Endothelial cell of umbilical vein (primary cell): ENCODE data around the gene MACROD2. TPM values are rescaled to one million over a fixed set of nuclear protein-coding genes. Genes with fewer than 3 reads are reported as not detected.

Source experiments
- BruUV-seq: library from RNA; stranded (reverse); fragments of 400-500 nt; replicated peaks from 2 replicates; lab custom pipeline; 2021; lab: Mats Ljungman, UMichigan
- CTCF ChIA-PET: fragments of 300-600, 350-600 bp; sonication (Branson Sonifier 250); formaldehyde crosslinking; loops from one replicate; lab custom pipeline; 2021; ENCODE audit warnings: antibody characterized with exemption, inconsistent platforms; lab: Charles Lee
- POLR2A ChIA-PET: fragments of 300-600, 350-600 bp; sonication (Branson Sonifier 250); formaldehyde crosslinking; loops from one replicate; lab custom pipeline; 2021; ENCODE audit warnings: antibody characterized with exemption, inconsistent platforms; lab: Charles Lee
- DNase-seq: peaks from one replicate; pipeline ENCODE4 v3.0.0-alpha.2; 2011; ENCODE audit warnings: low read depth, low spot score
- FAIRE-seq: peaks from 2 replicates; lab custom pipeline; 2011; peaks lifted over from hg19 to GRCh38; lab: Jason Lieb, UNC
- H2AFZ ChIP-seq: 2 replicates; pipeline ENCODE4 v1.6.0; 2012; ENCODE audit warnings: low read depth, low read length, control low read depth, inconsistent platforms
- H3K27ac ChIP-seq: 2 replicates; pipeline ENCODE4 v1.5.1; 2011; ENCODE audit warnings: low read depth, mild to moderate bottlenecking, control low read depth, low read length, moderate library complexity; ENCODE audit not compliant: insufficient read depth
- H3K27me3 ChIP-seq, 2 experiments: 2 replicates each; pipeline versions ENCODE4 v1.6.0 to v1.6.1; 2011; ENCODE audit warnings: low read length in 2 of 2, mixed read lengths in 1 of 2; ENCODE audit not compliant: control insufficient read depth in 2 of 2, insufficient read depth in 2 of 2
- H3K36me3 ChIP-seq, 2 experiments: 2 replicates in 1 of 2; 3 replicates in 1 of 2; pipeline ENCODE4 v1.5.1; 2011; ENCODE audit warnings: low read length in 2 of 2, mild to moderate bottlenecking in 1 of 2, moderate library complexity in 1 of 2; ENCODE audit not compliant: control insufficient read depth in 2 of 2, insufficient read depth in 2 of 2; ENCODE audit errors: extremely low read depth in 1 of 2
- H3K4me1 ChIP-seq: 3 replicates; pipeline ENCODE4 v1.5.1; 2011; ENCODE audit warnings: mild to moderate bottlenecking, low read length; ENCODE audit not compliant: control insufficient read depth, insufficient read depth; ENCODE audit errors: extremely low read depth
- H3K4me2 ChIP-seq: 2 replicates; pipeline ENCODE4 v1.6.1; 2011; ENCODE audit warnings: low read length, control low read depth, mixed read lengths; ENCODE audit not compliant: insufficient read depth
- H3K4me3 ChIP-seq, 3 experiments: fragments of 200-600 bp in 1 of 3; sonication (generic), shearing (Covaris generic) in 1 of 3; replicated peaks in 1 of 3; 2 replicates each; pipeline ENCODE4 v1.5.1; 2011 to 2016; ENCODE audit warnings: control low read depth in 3 of 3, low read length in 3 of 3, mild to moderate bottlenecking in 2 of 3, inconsistent platforms in 1 of 3, low read depth in 1 of 3, moderate library complexity in 1 of 3; ENCODE audit not compliant: insufficient read depth in 1 of 3
- H3K79me2 ChIP-seq: 2 replicates; pipeline ENCODE4 v1.6.0; 2012; ENCODE audit warnings: low read length, inconsistent platforms; ENCODE audit not compliant: control insufficient read depth, insufficient read depth
- H3K9ac ChIP-seq: replicated peaks from 2 replicates; pipeline ENCODE3; 2011; ENCODE audit warnings: low read length, control low read depth; ENCODE audit not compliant: insufficient read depth; ENCODE audit errors: extremely low read depth
- H3K9me1 ChIP-seq: replicated peaks from 3 replicates; pipeline ENCODE4 v1.6.0; 2011; ENCODE audit warnings: mild to moderate bottlenecking, low read length; ENCODE audit not compliant: control insufficient read depth, insufficient read depth; ENCODE audit errors: extremely low read depth
- H3K9me3 ChIP-seq: replicated peaks from 2 replicates; pipeline ENCODE4 v1.5.1; 2012; ENCODE audit warnings: low read length, inconsistent platforms; ENCODE audit not compliant: control insufficient read depth, insufficient read depth
- H4K20me1 ChIP-seq: replicated peaks from 2 replicates; pipeline ENCODE3; 2011; ENCODE audit warnings: mild to moderate bottlenecking, low read length; ENCODE audit not compliant: control insufficient read depth, insufficient read depth; ENCODE audit errors: extremely low read depth
- EZH2 ChIP-seq: IDR thresholded peaks from 2 replicates; pipeline ENCODE4 v1.6.1; 2012; ENCODE audit warnings: borderline replicate concordance, low read depth, mild to moderate bottlenecking, moderate library complexity, low read length, inconsistent platforms; ENCODE audit not compliant: severe bottlenecking
- FOS ChIP-seq: IDR thresholded peaks from 2 replicates; pipeline ENCODE4 v1.6.1; 2011; ENCODE audit warnings: mild to moderate bottlenecking, low read length, moderate library complexity, borderline replicate concordance; ENCODE audit not compliant: insufficient read depth
- GATA2 ChIP-seq: IDR thresholded peaks from 2 replicates; pipeline ENCODE4 v1.7.0; 2011; ENCODE audit warnings: low read depth, mild to moderate bottlenecking, moderate library complexity, mixed read lengths, low read length; ENCODE audit not compliant: insufficient read length, insufficient read depth
- JUN ChIP-seq: IDR thresholded peaks from 2 replicates; pipeline ENCODE4 v1.6.1; 2011; ENCODE audit warnings: borderline replicate concordance, low read depth; ENCODE audit not compliant: insufficient read length, insufficient read depth
- MAX ChIP-seq: IDR thresholded peaks from 2 replicates; pipeline ENCODE4 v1.6.1; 2011; ENCODE audit not compliant: insufficient read depth, insufficient read length
- MYC ChIP-seq: IDR thresholded peaks from one replicate; pipeline ENCODE4 v1.6.1; 2011; ENCODE audit warnings: mild to moderate bottlenecking, low read depth, low read length
- POLR2A ChIP-seq: IDR thresholded peaks from 2 replicates; pipeline ENCODE4 v1.6.1; 2012; ENCODE audit warnings: low read depth, mild to moderate bottlenecking, control low read depth, low read length
- POLR2AphosphoS5 ChIP-seq: IDR thresholded peaks from 2 replicates; pipeline ENCODE4 v1.6.1; 2012; ENCODE audit warnings: low read depth, mild to moderate bottlenecking, control low read depth, low read length, moderate library complexity; ENCODE audit not compliant: insufficient read depth
- dilution Hi-C: fragments of 300-500 bp; cut with MboI; formaldehyde crosslinking; loops from one replicate; pipeline ENCODE4 v1.15.0; 2019; ENCODE audit warnings: low sequenced_read_pairs; ENCODE audit not compliant: extremely low pct_ligation_motif_present
- intact Hi-C: fragments of 100-400 bp; cut with micrococcal nuclease; formaldehyde crosslinking; loops from one replicate; pipeline ENCODE4 v1.10.0; 2022
- polyA plus RNA-seq, 4 experiments: library from polyadenylated mRNA; depleted of rRNA in 3 of 4; stranded (reverse) in 3 of 4; unstranded in 1 of 4; fragments of >200 nt; gene quantifications; 2 replicates each; pipeline versions ENCODE4 v1.2.1 to v1.2.3, GENCODE V29; 2011 to 2012; ENCODE audit warnings: missing spikeins in 1 of 4
- total RNA-seq: library from RNA; stranded (reverse); gene quantifications from 2 replicates; pipeline ENCODE4 v1.2.3, GENCODE V29; 2021
- TF ChIP-seq, protein P1 (sequence below), 2 donors: IDR thresholded peaks; 1 replicate in 1 of 2; 2 replicates in 1 of 2; pipeline ENCODE4 v1.5.1; 2011; ENCODE audit warnings: low read length in 2 of 2, mild to moderate bottlenecking in 2 of 2, moderate library complexity in 2 of 2, control low read depth in 1 of 2, inconsistent platforms in 1 of 2, low read depth in 1 of 2; ENCODE audit not compliant: insufficient read depth in 1 of 2; ENCODE audit errors: extremely low read depth in 1 of 2

The MACROD2 gene
- total and polyA plus RNA-seq, 2 donors (not counting 3 experiments of a cell fraction or from before 2014, with no cell fraction given): 0.11 to 0.73 TPM

- no peak overlapping the region for H3K4me2 ChIP-seq
- FAIRE-seq: no peak
- no TSS peak for BruUV-seq
- H3K36me3 ChIP-seq: no peaks in the 10 kb centered on the region
- H2AFZ ChIP-seq: no peak overlapping the region
- H3K79me2 ChIP-seq: no peaks in the 10 kb centered on the region
- no peaks in the 10 kb centered on the region for H3K9me1 ChIP-seq
- intact Hi-C loops: no loop called here
- no peaks in the 10 kb centered on the region for H3K4me1 ChIP-seq
- CTCF ChIA-PET: no interaction called here
- H4K20me1 ChIP-seq: no peaks in the 10 kb centered on the region
- TF ChIP-seq GATA2 (no peak), MAX (no peak), POLR2AphosphoS5 (no peak), MYC (no peak), FOS (no peak), EZH2 (no peak), POLR2A (no peak), JUN (no peak)
- TF ChIP-seq, protein P1, sequence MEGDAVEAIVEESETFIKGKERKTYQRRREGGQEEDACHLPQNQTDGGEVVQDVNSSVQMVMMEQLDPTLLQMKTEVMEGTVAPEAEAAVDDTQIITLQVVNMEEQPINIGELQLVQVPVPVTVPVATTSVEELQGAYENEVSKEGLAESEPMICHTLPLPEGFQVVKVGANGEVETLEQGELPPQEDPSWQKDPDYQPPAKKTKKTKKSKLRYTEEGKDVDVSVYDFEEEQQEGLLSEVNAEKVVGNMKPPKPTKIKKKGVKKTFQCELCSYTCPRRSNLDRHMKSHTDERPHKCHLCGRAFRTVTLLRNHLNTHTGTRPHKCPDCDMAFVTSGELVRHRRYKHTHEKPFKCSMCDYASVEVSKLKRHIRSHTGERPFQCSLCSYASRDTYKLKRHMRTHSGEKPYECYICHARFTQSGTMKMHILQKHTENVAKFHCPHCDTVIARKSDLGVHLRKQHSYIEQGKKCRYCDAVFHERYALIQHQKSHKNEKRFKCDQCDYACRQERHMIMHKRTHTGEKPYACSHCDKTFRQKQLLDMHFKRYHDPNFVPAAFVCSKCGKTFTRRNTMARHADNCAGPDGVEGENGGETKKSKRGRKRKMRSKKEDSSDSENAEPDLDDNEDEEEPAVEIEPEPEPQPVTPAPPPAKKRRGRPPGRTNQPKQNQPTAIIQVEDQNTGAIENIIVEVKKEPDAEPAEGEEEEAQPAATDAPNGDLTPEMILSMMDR (IDR thresholded peaks at IDR 0.05; ENCODE audit: extremely low read depth in 1 of 2, insufficient read depth in 1 of 2, low read depth in 1 of 2, low read length in 2 of 2): no peak
- POLR2A ChIA-PET: no interaction called here
- no peak overlapping the region for H3K4me3 ChIP-seq
- H3K9ac ChIP-seq: no peak overlapping the region
- H3K27me3 ChIP-seq: no peaks in the 10 kb centered on the region
- dilution Hi-C loops: no loop called here
- H3K27ac ChIP-seq: no peak overlapping the region
- no peaks in the 10 kb centered on the region for H3K9me3 ChIP-seq
- no peak for DNase-seq
Observed at GRCh38 chr20:15774926-15775325, 1779.6 kb downstream of the MACROD2 start.
